K562 (cell line): ENCODE results near the gene SHANK1. TPM values are rescaled to one million over a fixed set of nuclear protein-coding genes. Genes with fewer than 3 reads are reported as not detected.

Source experiments
- CEBPZ ChIP-seq: fragments of 150-350 bp; IDR thresholded peaks from 2 replicates; pipeline ENCODE4 v1.6.1; 2014; ENCODE audit warnings: low read depth, mild to moderate bottlenecking, low read length, borderline replicate concordance
- CHAMP1 ChIP-seq: fragments of 450-650 bp; IDR thresholded peaks from 2 replicates; pipeline ENCODE4 v1.6.1; 2016; ENCODE audit warnings: mild to moderate bottlenecking
- CREB3 ChIP-seq: fragments of 450-650 bp; conservative IDR thresholded peaks from 2 replicates; pipeline ENCODE4 v1.6.1; 2016; ENCODE audit warnings: missing genetic modification characterization, low read depth, mild to moderate bottlenecking, missing compliant biosample characterization, moderate library complexity
- CREM ChIP-seq: IDR thresholded peaks from 2 replicates; pipeline ENCODE4 v1.6.1; 2014; ENCODE audit warnings: antibody characterized with exemption, low read depth
- DEAF1 ChIP-seq: fragments of 450-650 bp; formaldehyde crosslinking; IDR thresholded peaks from 2 replicates; pipeline ENCODE4 v1.4.0; 2020; ENCODE audit warnings: mild to moderate bottlenecking, moderate library complexity
- EP300 ChIP-seq: IDR thresholded peaks from 2 replicates; pipeline ENCODE4 v1.6.1; 2012; ENCODE audit warnings: low read length, improper control_type of control experiment
- GATA2 ChIP-seq: sonication (generic); formaldehyde crosslinking; IDR thresholded peaks from 2 replicates; pipeline ENCODE4 v1.4.0; 2020; ENCODE audit warnings: mild to moderate bottlenecking, missing genetic modification reagents
- JUND ChIP-seq, 2 experiments: IDR thresholded peaks; 2 replicates in 1 of 2; 3 replicates in 1 of 2; pipeline ENCODE4 v1.6.1; 2011; ENCODE audit warnings: borderline replicate concordance in 2 of 2, low read depth in 2 of 2, low read length in 2 of 2, improper control_type of control experiment in 1 of 2, missing biosample characterization in 1 of 2, missing genetic modification characterization in 1 of 2, missing genetic modification reagents in 1 of 2
- KDM1A ChIP-seq, 2 experiments: fragments of 450-650 bp; IDR thresholded peaks; 2 replicates each; pipeline ENCODE4 v1.6.1; 2016; ENCODE audit warnings: mild to moderate bottlenecking in 2 of 2
- LEF1 ChIP-seq: fragments of 450-650 bp; IDR thresholded peaks from 2 replicates; pipeline ENCODE4 v1.6.1; 2016; ENCODE audit warnings: mild to moderate bottlenecking
- NR1H2 ChIP-seq: sonication (generic); formaldehyde crosslinking; IDR thresholded peaks from 2 replicates; pipeline ENCODE4 v1.4.0; 2020; ENCODE audit warnings: mild to moderate bottlenecking, missing genetic modification reagents
- RAD21 ChIP-seq, 2 experiments: fragments of 250-450 bp in 1 of 2; fragments of 450-650 bp in 1 of 2; sonication (Bioruptor Pico) in 1 of 2; formaldehyde crosslinking in 1 of 2; IDR thresholded peaks in 1 of 2; conservative IDR thresholded peaks in 1 of 2; 2 replicates each; pipeline versions ENCODE4 v1.4.0 to v1.8.0; 2020 to 2022; ENCODE audit warnings: mild to moderate bottlenecking in 2 of 2, moderate library complexity in 1 of 2
- RNF2 ChIP-seq: sonication (generic); IDR thresholded peaks from 2 replicates; pipeline ENCODE4 v1.6.1; 2016
- STAT5A ChIP-seq: IDR thresholded peaks from 2 replicates; pipeline ENCODE4 v1.6.1; 2012; ENCODE audit warnings: low read length, inconsistent platforms, borderline replicate concordance
- TAF7 ChIP-seq: fragments of 450-650 bp; IDR thresholded peaks from 2 replicates; pipeline ENCODE4 v1.6.1; 2016; ENCODE audit warnings: missing genetic modification characterization, missing compliant biosample characterization
- ZC3H4 ChIP-seq: sonication (generic); formaldehyde crosslinking; IDR thresholded peaks from 2 replicates; pipeline ENCODE4 v1.9.0; 2021; ENCODE audit warnings: missing genetic modification reagents, borderline replicate concordance
- ZNF146 ChIP-seq: IDR thresholded peaks from one replicate; pipeline ENCODE4 v1.6.1; 2018; ENCODE audit warnings: missing compliant biosample characterization; ENCODE audit not compliant: unreplicated experiment
- ZNF174 ChIP-seq: fragments of 250-450 bp; sonication (Bioruptor Pico); IDR thresholded peaks from 2 replicates; pipeline ENCODE4 v1.4.0; 2020; ENCODE audit warnings: mild to moderate bottlenecking
- polyA plus RNA-seq, 8 experiments: library from polyadenylated mRNA; depleted of rRNA in 4 of 8; stranded (reverse) in 5 of 8; unstranded in 3 of 8; fragments of >200 nt; fragmentation: Nextera tagmentation in 2 of 8; fragmentation: Illumina TruSeq in 1 of 8; extraction: Ambion mirVana in 2 of 8; extraction: Trizol in 1 of 8; gene quantifications; 2 replicates each; pipeline versions ENCODE4 v1.2.1 to v1.2.3, GENCODE V29; 2011 to 2014; ENCODE audit warnings: inconsistent platforms in 1 of 8, missing spikeins in 1 of 8
- total RNA-seq, 7 experiments: library from RNA; depleted of rRNA in 6 of 7; stranded (reverse); fragments of >200 nt in 6 of 7; fragmentation: Illumina TruSeq in 2 of 7; extraction: Trizol in 2 of 7; gene quantifications; 2 replicates each; pipeline versions ENCODE4 v1.2.1 to v1.2.3, GENCODE V29; 2011 to 2021; ENCODE audit warnings: low replicate concordance in 1 of 7

The SHANK1 gene
- total and polyA plus RNA-seq, 9 of the 15 experiments (the other 6 are each of a cell fraction or from before 2014, with no cell fraction given), result 0.33 to 1.3 (median 0.55) TPM; not detected in 2

- TF ChIP-seq RNF2 (no peak), CEBPZ (no peak), EP300 (no peak), NR1H2 (no peak), TAF7 (tag) (no peak), ZC3H4 (no peak), RAD21 (CRISPR knock-in tag; conservative IDR thresholded peaks at IDR 0.05 in 1 of 2, IDR thresholded peaks at IDR 0.05 in 1 of 2) (peak; percentile 85 to 93), ZNF146 (CRISPR knock-in tag) (no peak), CREB3 (no peak), GATA2 (CRISPR knock-in tag) (no peak), CHAMP1 (no peak), DEAF1 (CRISPR knock-in tag) (peak; percentile 84), STAT5A (no peak), ZNF174 (CRISPR knock-in tag) (no peak), CREM (0 out of 2 replicates have a peak, but pooled peaks have one; percentile 15), KDM1A (IDR thresholded peaks at IDR 0.05) (0 out of 4 replicates have a peak, but pooled peaks of 1 of the 2 experiments have one; percentile 7), JUND (IDR thresholded peaks at IDR 0.05; ENCODE audit: borderline replicate concordance, low read depth, low read length) (peak; percentile 56; the same call in 1 of the 2 replicates), JUND (tag; IDR thresholded peaks at IDR 0.05; ENCODE audit: borderline replicate concordance, low read depth, low read length) (0 out of 3 replicates have a peak, but pooled peaks have one; percentile 14), LEF1 (no peak)
These were observed 14.1 kb downstream of the SHANK1 start (continued) for GRCh38 chr19:50705422-50706019.
